Astrocyte (in vitro differentiated cells and primary cell): Measurements from ENCODE around the gene SRCAP. TPM values are rescaled to one million over a fixed set of nuclear protein-coding genes. Genes with fewer than 3 reads are reported as not detected.
A peak's percentile ranks its signal among the peaks of the same experiment; 100 is the strongest.

Experiments used
- DNase-seq: peaks from one replicate; pipeline ENCODE4 v3.0.0-alpha.2; 2010; ENCODE audit warnings: low read depth
- FAIRE-seq: peaks from 2 replicates; lab custom pipeline; 2011; peaks lifted over from hg19 to GRCh38; lab: Jason Lieb, UNC
- H2AFZ ChIP-seq: 2 replicates; pipeline ENCODE4 v1.6.0; 2012; ENCODE audit warnings: low read depth, low read length, inconsistent platforms
- H3K27ac ChIP-seq: 2 replicates; pipeline ENCODE4 v1.5.1; 2011; ENCODE audit warnings: low read depth, low read length, inconsistent platforms
- H3K27me3 ChIP-seq: 2 replicates; pipeline ENCODE4 v1.6.0; 2011; ENCODE audit warnings: low read length, inconsistent platforms; ENCODE audit not compliant: insufficient read depth
- H3K36me3 ChIP-seq: 2 replicates; pipeline ENCODE4 v1.5.1; 2011; ENCODE audit warnings: low read length, inconsistent platforms; ENCODE audit not compliant: insufficient read depth
- H3K4me1 ChIP-seq: 2 replicates; pipeline ENCODE4 v1.5.1; 2011; ENCODE audit warnings: low read length, inconsistent platforms; ENCODE audit not compliant: insufficient read depth
- H3K4me2 ChIP-seq: 2 replicates; pipeline ENCODE4 v1.6.0; 2012; ENCODE audit warnings: low read length, inconsistent platforms
- H3K4me3 ChIP-seq: 2 replicates; pipeline ENCODE4 v1.5.1; 2011; ENCODE audit warnings: low read depth, mild to moderate bottlenecking, low read length, inconsistent platforms; ENCODE audit not compliant: insufficient read depth
- H3K79me2 ChIP-seq: 2 replicates; pipeline ENCODE4 v1.6.0; 2012; ENCODE audit warnings: mild to moderate bottlenecking, low read length, inconsistent platforms; ENCODE audit not compliant: insufficient read depth
- H3K9ac ChIP-seq: 2 replicates; pipeline ENCODE4 v1.6.0; 2012; ENCODE audit warnings: mild to moderate bottlenecking, low read length, inconsistent platforms
- H3K9me3 ChIP-seq: 2 replicates; pipeline ENCODE4 v1.5.1; 2012; ENCODE audit warnings: low read depth, mild to moderate bottlenecking, low read length, inconsistent platforms; ENCODE audit not compliant: insufficient read depth
- H4K20me1 ChIP-seq: 2 replicates; pipeline ENCODE4 v1.6.0; 2012; ENCODE audit warnings: low read length, inconsistent platforms; ENCODE audit not compliant: insufficient read depth
- H3K27ac Mint-ChIP-seq: one replicate; pipeline ENCODE4 v1.8.0; 2021; ENCODE audit warnings: mild to moderate bottlenecking, mixed read lengths; ENCODE audit not compliant: unreplicated experiment
- H3K27me3 Mint-ChIP-seq: one replicate; pipeline ENCODE4 v1.8.0; 2021; ENCODE audit warnings: low read depth, mixed read lengths; ENCODE audit not compliant: unreplicated experiment
- H3K36me3 Mint-ChIP-seq: one replicate; pipeline ENCODE4 v1.8.0; 2021; ENCODE audit warnings: low read depth, mixed read lengths; ENCODE audit not compliant: unreplicated experiment
- H3K4me1 Mint-ChIP-seq: one replicate; pipeline ENCODE4 v1.8.0; 2021; ENCODE audit warnings: low read depth, mixed read lengths; ENCODE audit not compliant: unreplicated experiment
- H3K4me3 Mint-ChIP-seq: one replicate; pipeline ENCODE4 v1.8.0; 2021; ENCODE audit warnings: mild to moderate bottlenecking, moderate library complexity, mixed read lengths; ENCODE audit not compliant: unreplicated experiment
- H3K9me3 Mint-ChIP-seq: one replicate; pipeline ENCODE4 v1.8.0; 2021; ENCODE audit warnings: mild to moderate bottlenecking, mixed read lengths; ENCODE audit not compliant: unreplicated experiment
- CTCF ChIP-seq: IDR thresholded peaks from 2 replicates; pipeline ENCODE4 v1.5.1; 2011; ENCODE audit warnings: low read depth, mild to moderate bottlenecking, inconsistent platforms, low read length, moderate library complexity; ENCODE audit not compliant: insufficient read depth
- EZH2 ChIP-seq: IDR thresholded peaks from 2 replicates; pipeline ENCODE4 v1.6.1; 2012; ENCODE audit warnings: mild to moderate bottlenecking, low read length, inconsistent platforms; ENCODE audit not compliant: insufficient read depth
- total RNA-seq: library from RNA; stranded (reverse); gene quantifications from 2 replicates; pipeline ENCODE4 v1.2.1, GENCODE V29; 2021

The SRCAP gene
- total RNA-seq, 1 donor from 2014 or later, result 50.4 TPM

GRCh38 chr16:30659507-30660423, 39.2 kb upstream of the SRCAP start:
- Histone ChIP-seq H3K9ac (peak overlapping the region; percentile 99), H4K20me1 (peaks cover 42% of the 10 kb centered on the region), H3K36me3 (peaks cover 29% of the 10 kb centered on the region), H3K27me3 (no peaks in the 10 kb centered on the region), H3K4me2 (peak overlapping the region; percentile 98), H3K4me1 (peaks cover 26% of the 10 kb centered on the region), H3K79me2 (peaks cover 50% of the 10 kb centered on the region), H3K4me3 (peak overlapping the region; percentile 86), H3K27ac (peak overlapping the region; percentile 100), H3K9me3 (no peaks in the 10 kb centered on the region), H2AFZ (peak overlapping the region; percentile 43)
- FAIRE-seq (no peak), DNase-seq (no peak)
- Mint-ChIP-seq H3K27me3 (no peaks in the 10 kb centered on the region), H3K4me3 (peak overlapping the region; percentile 87), H3K27ac (no peak overlapping the region), H3K36me3 (peaks cover 23% of the 10 kb centered on the region), H3K4me1 (peaks cover 31% of the 10 kb centered on the region), H3K9me3 (no peaks in the 10 kb centered on the region)
- no peak for TF ChIP-seq CTCF
- no peak for TF ChIP-seq EZH2

GRCh38 chr16:30660424-30661261, 38.3 kb upstream of the SRCAP start:
- peaks cover 51% of the 10 kb centered on the region for H4K20me1 ChIP-seq
- peaks cover 58% of the 10 kb centered on the region for H3K79me2 ChIP-seq
- H3K27ac ChIP-seq, result peak overlapping the region; percentile 100
- H3K36me3 ChIP-seq, result peaks cover 34% of the 10 kb centered on the region
- no peaks in the 10 kb centered on the region for H3K9me3 ChIP-seq
- peak overlapping the region; percentile 98 for H3K4me2 ChIP-seq
- peaks cover 31% of the 10 kb centered on the region for H3K4me1 Mint-ChIP-seq
- H2AFZ ChIP-seq, result no peak overlapping the region
- H3K9ac ChIP-seq, result peak overlapping the region; percentile 99
- no peaks in the 10 kb centered on the region for H3K27me3 Mint-ChIP-seq
- DNase-seq, result peak; percentile 27
- peak overlapping the region; percentile 87 for H3K4me3 Mint-ChIP-seq
- H3K9me3 Mint-ChIP-seq, result no peaks in the 10 kb centered on the region
- H3K27ac Mint-ChIP-seq, result peak overlapping the region; percentile 75
- H3K4me3 ChIP-seq, result peak overlapping the region; percentile 86
- H3K27me3 ChIP-seq, result no peaks in the 10 kb centered on the region
- no peak for TF ChIP-seq CTCF
- no peak for TF ChIP-seq EZH2
- peaks cover 27% of the 10 kb centered on the region for H3K36me3 Mint-ChIP-seq
- H3K4me1 ChIP-seq, result peaks cover 26% of the 10 kb centered on the region
- no peak for FAIRE-seq
